ENCODE measurements around the gene TBX19.

DNA sequence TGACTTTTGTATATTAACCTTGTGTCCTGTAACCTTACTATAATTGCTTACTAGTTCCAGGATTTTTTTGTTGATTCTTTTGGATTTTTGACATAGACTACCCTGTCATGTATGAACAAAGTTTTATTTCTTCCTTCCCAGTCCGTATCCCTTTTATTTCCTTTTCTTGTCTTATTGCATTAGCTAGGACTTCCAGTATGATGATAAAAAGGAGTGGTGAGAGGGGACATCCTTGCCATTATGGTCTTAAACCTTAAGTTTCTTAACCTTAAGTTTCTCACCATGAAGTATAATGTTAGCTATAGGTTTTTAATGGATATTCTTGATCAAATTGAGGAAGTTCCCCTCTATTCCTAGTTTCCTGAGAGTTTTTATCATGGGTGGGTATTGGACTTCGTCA is 24.5 kb upstream of the TBX19 start:
- TF ChIP-seq, protein P1, sequence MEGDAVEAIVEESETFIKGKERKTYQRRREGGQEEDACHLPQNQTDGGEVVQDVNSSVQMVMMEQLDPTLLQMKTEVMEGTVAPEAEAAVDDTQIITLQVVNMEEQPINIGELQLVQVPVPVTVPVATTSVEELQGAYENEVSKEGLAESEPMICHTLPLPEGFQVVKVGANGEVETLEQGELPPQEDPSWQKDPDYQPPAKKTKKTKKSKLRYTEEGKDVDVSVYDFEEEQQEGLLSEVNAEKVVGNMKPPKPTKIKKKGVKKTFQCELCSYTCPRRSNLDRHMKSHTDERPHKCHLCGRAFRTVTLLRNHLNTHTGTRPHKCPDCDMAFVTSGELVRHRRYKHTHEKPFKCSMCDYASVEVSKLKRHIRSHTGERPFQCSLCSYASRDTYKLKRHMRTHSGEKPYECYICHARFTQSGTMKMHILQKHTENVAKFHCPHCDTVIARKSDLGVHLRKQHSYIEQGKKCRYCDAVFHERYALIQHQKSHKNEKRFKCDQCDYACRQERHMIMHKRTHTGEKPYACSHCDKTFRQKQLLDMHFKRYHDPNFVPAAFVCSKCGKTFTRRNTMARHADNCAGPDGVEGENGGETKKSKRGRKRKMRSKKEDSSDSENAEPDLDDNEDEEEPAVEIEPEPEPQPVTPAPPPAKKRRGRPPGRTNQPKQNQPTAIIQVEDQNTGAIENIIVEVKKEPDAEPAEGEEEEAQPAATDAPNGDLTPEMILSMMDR (conservative IDR thresholded peaks at IDR 0.05; ENCODE audit: low read depth, low read length), result no peak
- TF ChIP-seq EZH2 (IDR thresholded peaks at IDR 0.05; ENCODE audit: low read length, unreplicated experiment) (no peak), EZH2phosphoT487 (IDR thresholded peaks at IDR 0.05; ENCODE audit: borderline replicate concordance, low read length) (no peak)

Measured in PC-3 (cell line).